Lung microvascular endothelial cell (primary cell): ENCODE results near the gene PNMA8C. TPM values are rescaled to one million over a fixed set of nuclear protein-coding genes. Genes with fewer than 3 reads are reported as not detected.
"Not testable (repeated sequence)": the region's sequence is repeated elsewhere in the genome, so short reads cannot be mapped to it uniquely, and the experiment has no call there.

Source experiments
- DNase-seq, 2 donors: peaks; one replicate each; pipeline versions ENCODE4 v3.0.0 to v3.0.0-alpha.2; 2010; ENCODE audit warnings: low read depth in 2 of 2
- total RNA-seq: library from RNA; depleted of rRNA; stranded (reverse); fragments of >200 nt; gene quantifications from 2 replicates; pipeline ENCODE4 v1.2.1, GENCODE V29; 2014

The PNMA8C gene
- total RNA-seq, 1 donor from 2014 or later: not detected

DNA sequence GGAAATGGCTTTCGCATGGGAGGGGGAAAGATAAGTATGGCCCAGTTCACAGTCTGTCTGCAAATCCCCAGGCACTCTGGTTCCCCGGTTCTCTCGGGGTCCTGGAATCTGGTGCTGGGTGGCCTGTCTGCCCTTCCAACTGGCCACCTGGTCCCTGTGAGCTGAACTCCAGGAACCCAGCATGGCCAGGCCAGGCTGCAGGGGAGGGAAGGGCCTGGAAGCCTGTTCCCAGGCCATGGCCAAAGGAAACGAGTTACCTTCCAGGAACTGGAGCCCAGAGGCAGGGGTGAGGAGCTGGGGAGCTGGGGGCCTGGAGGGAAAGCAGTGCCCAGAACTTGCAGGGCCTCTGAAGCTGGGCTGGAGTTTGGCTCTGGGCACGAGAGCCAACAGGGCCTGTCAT, 19.1 kb upstream of the PNMA8C start:
- no peak for DNase-seq

- DNase-seq: no peak
Measured at GRCh38 chr19:46447006-46447405, 18.3 kb upstream of the PNMA8C start.

- no peak for DNase-seq
Measured at GRCh38 chr19:46446021-46446420, 17.3 kb upstream of the PNMA8C start.

DNA sequence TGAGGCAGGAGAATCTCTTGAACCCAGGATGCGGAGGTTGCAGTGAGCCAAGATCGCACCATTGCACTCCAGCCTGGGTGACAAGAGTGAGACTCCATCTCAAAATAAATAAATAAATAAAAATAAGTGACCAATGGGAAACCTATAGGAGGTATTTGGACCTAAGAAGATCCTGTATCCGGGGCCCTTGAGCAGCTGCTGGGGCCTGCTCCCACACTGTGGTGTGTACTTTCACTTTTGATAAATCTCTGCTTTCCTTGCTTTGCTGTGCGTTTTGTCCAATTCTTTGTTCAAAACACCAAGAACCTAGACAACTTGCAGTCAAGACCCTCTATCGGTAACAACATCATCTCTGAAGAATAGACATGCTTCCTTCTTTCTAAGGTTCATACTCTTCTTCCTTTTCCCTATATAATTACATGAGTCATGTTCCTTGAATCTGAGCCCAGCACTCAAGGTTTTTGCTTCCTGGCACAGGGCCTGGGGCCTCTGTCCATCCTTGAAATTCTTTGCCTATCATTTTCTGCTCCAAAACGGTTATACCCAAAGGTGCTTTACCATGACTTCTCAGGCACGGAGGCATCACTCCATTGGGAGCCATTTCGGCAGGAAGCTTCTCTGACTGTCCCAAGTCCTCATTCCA, 14.2 kb upstream of the PNMA8C start:
- DNase-seq: peak in 1 of 2 donors; percentile 48

DNA sequence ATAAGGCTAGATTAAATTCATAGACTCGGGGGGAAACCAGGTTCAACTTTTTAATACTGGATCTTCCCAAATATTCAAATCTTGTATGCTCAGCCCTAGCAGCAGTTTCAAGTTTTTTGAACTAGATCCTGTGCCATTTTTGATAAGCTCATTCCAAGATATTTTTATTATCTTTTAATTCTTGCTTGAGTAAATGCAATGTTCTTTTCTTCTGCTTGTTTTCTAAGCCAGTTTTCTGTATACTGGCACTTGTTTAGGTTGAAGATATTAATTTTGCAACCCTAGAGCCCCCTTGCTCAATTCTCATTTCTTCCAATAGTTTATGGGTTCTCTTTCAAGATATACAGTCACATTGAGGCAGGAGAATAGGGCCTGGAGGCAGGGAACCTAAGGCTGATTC, 13.1 kb upstream of the PNMA8C start:
- no peak for DNase-seq

- DNase-seq: not testable (repeated sequence)
Measured at GRCh38 chr19:46435689-46436088, 7.0 kb upstream of the PNMA8C start.

DNA sequence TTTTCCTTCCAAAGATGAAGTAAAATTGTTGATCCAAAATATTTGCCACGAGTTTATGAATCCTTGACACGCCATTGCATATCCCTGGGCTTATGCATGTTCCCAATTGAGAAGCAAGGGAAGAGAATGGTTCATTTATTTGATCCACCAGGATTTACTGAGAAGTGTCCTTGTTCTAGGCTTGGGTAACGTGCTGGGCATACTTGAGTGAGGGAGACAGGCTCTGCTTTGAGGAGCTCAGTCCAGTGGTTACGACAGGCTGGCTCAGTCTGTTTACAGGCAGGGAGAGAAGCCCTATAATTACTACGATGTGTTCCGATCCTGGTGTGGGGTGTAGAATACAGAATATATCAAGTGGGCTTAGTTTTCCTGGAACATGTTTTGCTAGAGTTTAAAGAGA, 6.3 kb upstream of the PNMA8C start:
- DNase-seq: no peak

DNA sequence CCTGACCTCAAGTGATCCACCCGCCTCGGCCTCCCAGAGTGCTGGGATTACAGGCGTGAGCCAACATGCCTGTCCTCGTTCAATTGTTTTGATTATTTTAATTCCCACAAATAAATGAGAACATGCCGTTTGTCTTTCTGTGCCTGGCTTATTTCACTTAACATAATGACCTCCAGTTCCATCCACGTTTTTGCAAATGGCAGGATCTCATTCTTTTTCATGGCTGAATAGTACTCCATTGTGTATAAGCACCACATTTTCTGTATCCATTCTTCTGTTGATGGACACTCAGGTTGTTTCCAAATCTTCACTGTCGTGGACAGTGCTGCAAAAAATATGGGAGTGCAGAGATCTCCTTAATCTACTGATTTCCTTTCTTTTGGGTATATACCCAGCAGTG, 4.7 kb upstream of the PNMA8C start:
- not testable (repeated sequence) for DNase-seq

DNA sequence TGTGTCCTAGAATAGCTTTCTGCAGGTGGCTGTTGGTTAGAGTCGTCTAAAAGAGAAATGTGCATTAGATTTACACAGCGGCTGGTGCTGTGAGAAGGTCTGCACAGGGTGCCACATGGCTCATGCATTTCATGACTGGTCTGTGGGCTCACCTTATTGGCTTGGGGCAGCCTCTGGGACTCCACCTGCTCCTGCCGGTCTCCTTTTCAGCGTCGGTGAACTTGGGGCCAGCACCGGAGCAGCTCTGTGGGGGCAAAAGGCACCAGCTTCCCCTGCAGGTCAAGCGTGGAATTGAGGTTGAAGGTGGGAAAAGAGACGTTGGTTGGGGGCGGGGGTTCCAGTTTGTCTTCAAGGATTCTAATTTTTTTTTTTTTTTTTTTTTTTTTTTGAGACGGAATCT, 3.1 kb upstream of the PNMA8C start:
- DNase-seq: no peak

GRCh38 chr19:46429999-46430398, 1.3 kb upstream of the PNMA8C start:
- DNase-seq: no peak

DNA sequence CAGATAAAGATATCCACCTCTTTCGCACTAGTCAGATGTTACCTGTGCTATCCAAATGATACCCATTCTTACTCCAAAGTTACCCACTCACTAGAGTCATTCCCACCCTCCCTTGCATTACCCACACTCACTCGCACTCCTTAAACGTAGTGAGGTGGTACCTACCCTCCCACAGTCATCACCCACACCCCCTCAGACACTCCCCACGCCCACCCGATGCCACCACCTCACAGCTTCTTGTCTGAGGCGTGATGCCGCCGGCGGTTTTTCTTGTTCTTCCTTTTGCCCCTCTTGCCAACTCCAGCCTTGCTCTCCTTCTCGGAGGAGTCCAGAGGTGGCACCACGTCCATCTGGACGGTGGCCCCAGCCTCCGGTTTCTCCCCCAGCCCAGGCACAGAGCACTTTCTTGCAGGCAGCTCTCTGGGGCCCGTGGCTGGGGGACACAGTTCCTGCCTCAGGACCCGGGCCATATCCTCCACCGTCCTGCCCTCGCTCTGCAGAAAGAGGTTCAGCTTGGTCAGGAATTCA, 1.2 kb downstream of the PNMA8C start:
- DNase-seq: no peak

DNA sequence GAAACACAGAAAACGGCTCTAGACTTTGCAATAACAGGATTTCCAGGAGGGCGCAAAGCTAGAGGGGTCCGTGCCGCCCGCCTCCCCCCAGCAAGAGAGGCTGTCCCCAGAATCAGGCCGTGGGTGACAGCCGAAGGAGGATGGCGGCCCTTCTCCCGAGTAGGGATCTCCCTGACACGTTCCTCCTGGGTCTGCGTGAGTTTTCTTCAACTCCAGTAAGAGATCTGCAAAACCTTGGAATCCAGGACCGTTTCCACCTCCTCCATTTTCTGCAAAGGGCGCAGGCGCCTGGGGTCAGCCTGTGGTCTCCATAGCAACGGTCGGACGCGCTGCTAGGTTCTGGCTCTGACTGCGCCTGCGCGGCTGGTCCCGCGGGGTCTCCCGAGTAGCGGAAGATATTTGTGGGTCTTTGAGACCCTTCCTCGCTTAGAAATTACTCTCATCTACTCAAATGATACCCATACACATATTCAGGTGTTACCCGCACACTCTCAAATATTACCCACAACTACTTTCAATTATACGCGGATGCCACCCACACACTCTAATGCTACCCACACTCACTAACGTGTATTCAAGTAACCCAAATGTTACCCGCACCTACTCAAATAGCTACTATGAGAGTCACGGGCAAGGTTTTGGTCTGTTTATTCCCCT, 2.1 kb downstream of the PNMA8C start:
- DNase-seq: peak in 1 of 2 donors; percentile 64

GRCh38 chr19:46426035-46426505, 2.7 kb downstream of the PNMA8C start:
- DNase-seq: no peak

DNA sequence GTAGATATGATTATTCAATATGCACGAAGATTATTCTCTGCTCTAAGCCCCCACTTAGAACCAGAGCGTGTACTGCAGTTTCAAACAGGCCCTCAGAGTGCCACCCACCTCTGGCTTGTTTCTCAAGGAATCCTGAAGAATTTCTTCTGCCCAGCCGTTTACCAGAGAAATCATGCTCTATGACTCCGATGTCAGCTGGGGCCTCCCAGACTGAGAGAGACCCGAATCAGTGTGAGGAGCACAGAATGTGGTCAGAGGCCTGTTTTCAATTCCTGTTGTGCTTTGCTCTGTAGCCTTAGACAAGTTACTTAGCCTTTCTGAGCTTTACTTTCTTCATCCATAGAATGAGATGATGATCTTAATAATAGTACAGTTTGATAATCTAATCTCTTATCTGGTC, 5.5 kb downstream of the PNMA8C start:
- DNase-seq: no peak

GRCh38 chr19:46422344-46422743, 6.4 kb downstream of the PNMA8C start:
- DNase-seq: no peak

DNA sequence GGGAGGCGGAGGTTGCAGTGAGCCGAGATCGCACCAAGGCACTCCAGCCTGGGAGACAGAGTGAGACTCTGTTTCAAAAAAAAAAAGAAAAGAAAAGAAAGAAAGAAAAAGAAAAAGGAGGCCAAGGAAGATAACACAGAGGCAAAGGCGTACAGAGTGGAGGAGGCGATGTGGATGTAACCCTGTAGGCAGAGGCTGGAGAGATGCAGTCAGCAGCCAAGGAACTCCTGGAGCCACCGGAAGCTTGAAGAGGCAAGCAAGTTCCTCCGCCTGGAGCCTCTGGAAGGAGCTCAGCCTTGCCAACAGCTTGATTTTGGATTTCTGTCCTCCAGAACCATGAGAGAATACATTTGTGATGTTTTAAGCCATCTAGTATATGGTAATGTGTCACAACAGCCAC, 8.7 kb downstream of the PNMA8C start:
- no peak for DNase-seq

DNA sequence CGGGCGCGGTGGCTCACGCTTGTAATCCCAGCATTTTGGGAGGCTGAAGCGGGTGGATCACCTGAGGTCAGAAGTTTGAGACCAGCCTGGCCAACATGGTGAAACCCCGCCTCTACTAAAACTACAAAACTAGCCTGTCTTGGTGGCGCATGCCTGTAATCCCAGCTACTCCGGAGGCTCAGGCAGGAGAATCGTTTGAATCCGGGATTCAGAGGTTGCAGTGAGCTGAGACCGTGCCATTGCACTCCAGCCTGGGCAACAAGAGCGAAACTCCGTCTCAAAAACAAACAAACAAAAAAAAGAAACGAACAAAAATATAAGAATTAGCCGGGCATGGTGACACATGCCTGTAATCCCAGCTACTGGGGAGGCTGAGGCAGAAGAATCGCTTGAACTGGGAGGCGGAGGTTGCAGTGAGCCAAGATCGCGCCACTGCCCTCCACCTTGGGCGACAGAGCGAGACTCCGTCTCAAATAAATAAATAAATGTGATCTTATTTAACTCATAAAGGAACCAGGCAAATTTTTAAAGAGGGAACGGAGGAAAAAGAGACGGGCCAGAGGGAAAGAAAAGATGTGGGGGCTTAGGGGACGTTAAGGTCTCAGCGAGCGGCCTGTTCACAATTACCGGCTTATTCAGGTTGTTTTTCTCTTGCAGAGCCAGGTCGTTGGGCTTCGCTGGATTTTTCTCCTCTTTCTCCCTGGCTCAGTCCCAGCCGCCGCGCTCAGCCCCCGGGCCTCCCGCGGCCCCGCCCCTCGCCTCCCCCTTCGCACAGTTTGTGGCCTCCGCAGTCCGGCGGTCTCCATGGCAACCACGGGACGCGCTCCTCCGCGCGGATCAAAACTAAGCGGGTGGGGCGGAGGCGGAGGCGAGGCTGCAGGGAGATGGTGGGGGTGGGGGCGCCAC, 12.7 kb downstream of the PNMA8C start:
- peak; percentile 29 to 72 for DNase-seq

GRCh38 chr19:46414899-46415298, 13.8 kb downstream of the PNMA8C start:
- DNase-seq: not testable (repeated sequence)

GRCh38 chr19:46413262-46414031, 15.3 kb downstream of the PNMA8C start, which contains the start of gene CCDC8:
Gene CCDC8 (minus strand): TSS chr19:46413564. CDS start chr19:46412810, 754 bp downstream.
- DNase-seq: no peak

- DNase-seq: no peak
Measured at GRCh38 chr19:46412650-46413261, 16.0 kb downstream of the PNMA8C start.
